HL-60 (cell line): ENCODE measurements around the gene ITSN1.
"Not testable (repeated sequence)": the region's sequence is repeated elsewhere in the genome, so short reads cannot be mapped to it uniquely, and the experiment has no call there.

Experiments used
- POLR2AphosphoS5 ChIP-seq: IDR thresholded peaks from 2 replicates; pipeline ENCODE4 v1.6.1; 2012; ENCODE audit warnings: low read depth
- TF ChIP-seq, protein P1 (sequence below): IDR thresholded peaks from one replicate; pipeline ENCODE4 v1.5.1; 2011; ENCODE audit warnings: low read length, control low read depth, inconsistent platforms; ENCODE audit not compliant: insufficient read depth

DNA sequence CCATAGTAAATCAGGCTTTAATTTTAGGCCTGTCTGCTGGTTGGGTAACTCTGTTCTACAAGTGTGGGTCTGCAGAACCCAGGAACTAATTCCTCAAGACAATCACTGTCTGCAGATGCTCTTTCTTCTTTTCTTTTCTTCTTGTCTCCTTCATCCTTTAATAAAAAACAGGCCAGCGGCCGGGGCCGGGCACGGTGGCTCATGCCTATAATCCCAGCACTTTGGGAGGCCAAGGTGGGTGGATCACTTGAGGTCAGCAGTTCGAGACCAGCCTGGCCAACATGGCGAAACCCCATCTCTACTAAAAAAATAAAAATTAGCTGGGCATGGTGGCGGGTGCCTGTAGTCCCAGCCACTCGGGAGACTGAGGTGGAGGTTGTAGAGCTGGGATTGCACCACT, 220.9 kb downstream of the ITSN1 start:
- TF ChIP-seq, protein P1, sequence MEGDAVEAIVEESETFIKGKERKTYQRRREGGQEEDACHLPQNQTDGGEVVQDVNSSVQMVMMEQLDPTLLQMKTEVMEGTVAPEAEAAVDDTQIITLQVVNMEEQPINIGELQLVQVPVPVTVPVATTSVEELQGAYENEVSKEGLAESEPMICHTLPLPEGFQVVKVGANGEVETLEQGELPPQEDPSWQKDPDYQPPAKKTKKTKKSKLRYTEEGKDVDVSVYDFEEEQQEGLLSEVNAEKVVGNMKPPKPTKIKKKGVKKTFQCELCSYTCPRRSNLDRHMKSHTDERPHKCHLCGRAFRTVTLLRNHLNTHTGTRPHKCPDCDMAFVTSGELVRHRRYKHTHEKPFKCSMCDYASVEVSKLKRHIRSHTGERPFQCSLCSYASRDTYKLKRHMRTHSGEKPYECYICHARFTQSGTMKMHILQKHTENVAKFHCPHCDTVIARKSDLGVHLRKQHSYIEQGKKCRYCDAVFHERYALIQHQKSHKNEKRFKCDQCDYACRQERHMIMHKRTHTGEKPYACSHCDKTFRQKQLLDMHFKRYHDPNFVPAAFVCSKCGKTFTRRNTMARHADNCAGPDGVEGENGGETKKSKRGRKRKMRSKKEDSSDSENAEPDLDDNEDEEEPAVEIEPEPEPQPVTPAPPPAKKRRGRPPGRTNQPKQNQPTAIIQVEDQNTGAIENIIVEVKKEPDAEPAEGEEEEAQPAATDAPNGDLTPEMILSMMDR: not testable (repeated sequence)
- not testable (repeated sequence) for TF ChIP-seq POLR2AphosphoS5
